Activated naive CD8-positive, alpha-beta T cell treated with anti-CD3 and anti-CD28 coated beads, Interleukin-2, amount 10 ng/mL, durations not matched to agents 7 days and 5 days (primary cell): ENCODE measurements around the gene CECR2. TPM values are rescaled to one million over a fixed set of nuclear protein-coding genes. Genes with fewer than 3 reads are reported as not detected.

Experiments
- ATAC-seq: fragments of 150-1000 bp; cut with Tn5 transposase; one replicate; pipeline ENCODE4 v1.10.0; 2021; ENCODE audit warnings: low read depth, moderate library complexity
- POLR2A ChIA-PET: fragments of 350-600 bp; sonication (Branson Sonifier 250); formaldehyde crosslinking; loops from one replicate; lab custom pipeline; 2021; ENCODE audit warnings: antibody characterized with exemption; lab: Charles Lee
- DNase-seq: peaks from one replicate; pipeline ENCODE4 v3.0.0; 2021
- H3K27ac Mint-ChIP-seq: one replicate; pipeline ENCODE4 v1.8.0; 2022; ENCODE audit warnings: mild to moderate bottlenecking, mixed read lengths
- H3K27me3 Mint-ChIP-seq: one replicate; pipeline ENCODE4 v1.8.0; 2022; ENCODE audit warnings: mild to moderate bottlenecking, moderate library complexity, mixed read lengths
- H3K36me3 Mint-ChIP-seq: one replicate; pipeline ENCODE4 v1.8.0; 2021; ENCODE audit warnings: mild to moderate bottlenecking, mixed read lengths
- H3K4me1 Mint-ChIP-seq: one replicate; pipeline ENCODE4 v1.8.0; 2021; ENCODE audit warnings: mixed read lengths
- H3K4me3 Mint-ChIP-seq: one replicate; pipeline ENCODE4 v1.8.0; 2022; ENCODE audit warnings: mild to moderate bottlenecking, moderate library complexity, mixed read lengths
- H3K9me3 Mint-ChIP-seq: one replicate; pipeline ENCODE4 v1.8.0; 2021; ENCODE audit warnings: mixed read lengths
- total RNA-seq, 2 experiments: library from RNA; stranded (reverse); gene quantifications; one replicate each; pipeline ENCODE4 v1.2.3, GENCODE V29; 2021

The CECR2 gene
- total RNA-seq, 2 experiments from 2014 or later: 0.06 TPM; not detected in 1

GRCh38 chr22:17371448-17371847, 2.2 kb downstream of the CECR2 start:
- POLR2A ChIA-PET: no interaction called here
- H3K36me3 Mint-ChIP-seq: peaks cover 3% of the 10 kb centered on the region
- H3K4me3 Mint-ChIP-seq: no peak overlapping the region
- H3K9me3 Mint-ChIP-seq: no peaks in the 10 kb centered on the region
- peaks cover 19% of the 10 kb centered on the region for H3K4me1 Mint-ChIP-seq
- no peak overlapping the region for H3K27ac Mint-ChIP-seq
- DNase-seq (no peak), ATAC-seq (no peak)
- H3K27me3 Mint-ChIP-seq: peaks cover 49% of the 10 kb centered on the region

- Mint-ChIP-seq H3K27me3 (peaks cover 36% of the 10 kb centered on the region), H3K9me3 (no peaks in the 10 kb centered on the region), H3K36me3 (peaks cover 3% of the 10 kb centered on the region), H3K4me3 (no peak overlapping the region), H3K27ac (no peak overlapping the region), H3K4me1 (peaks cover 6% of the 10 kb centered on the region)
- ATAC-seq (no peak), DNase-seq (no peak)
- POLR2A ChIA-PET: no interaction called here
Observed at GRCh38 chr22:17373855-17374254, 4.6 kb downstream of the CECR2 start.

- H3K4me3 Mint-ChIP-seq: no peak overlapping the region
- no peak overlapping the region for H3K27ac Mint-ChIP-seq
- ATAC-seq: no peak
- POLR2A ChIA-PET: no interaction called here
- peaks cover 34% of the 10 kb centered on the region for H3K27me3 Mint-ChIP-seq
- DNase-seq: no peak
- H3K36me3 Mint-ChIP-seq: peaks cover under 1% of the 10 kb centered on the region
- peaks cover 8% of the 10 kb centered on the region for H3K4me1 Mint-ChIP-seq
- no peaks in the 10 kb centered on the region for H3K9me3 Mint-ChIP-seq
Observed at GRCh38 chr22:17375914-17376614, 6.8 kb downstream of the CECR2 start.

- Mint-ChIP-seq H3K27me3 (peaks cover 27% of the 10 kb centered on the region), H3K4me1 (peaks cover 7% of the 10 kb centered on the region), H3K9me3 (no peaks in the 10 kb centered on the region), H3K27ac (no peak overlapping the region), H3K36me3 (no peaks in the 10 kb centered on the region), H3K4me3 (no peak overlapping the region)
- no peak for ATAC-seq
- DNase-seq: no peak
- POLR2A ChIA-PET: no interaction called here
Observed at GRCh38 chr22:17376950-17377349, 7.7 kb downstream of the CECR2 start.

- ATAC-seq (no peak), DNase-seq (no peak)
- Mint-ChIP-seq H3K9me3 (no peaks in the 10 kb centered on the region), H3K4me3 (no peak overlapping the region), H3K27ac (no peak overlapping the region), H3K27me3 (peaks cover 27% of the 10 kb centered on the region), H3K4me1 (peaks cover 7% of the 10 kb centered on the region), H3K36me3 (no peaks in the 10 kb centered on the region)
- POLR2A ChIA-PET: no interaction called here
Observed at GRCh38 chr22:17379944-17380343, 10.7 kb downstream of the CECR2 start.

- no peak for DNase-seq
- peaks cover 7% of the 10 kb centered on the region for H3K4me1 Mint-ChIP-seq
- ATAC-seq: no peak
- no peak overlapping the region for H3K4me3 Mint-ChIP-seq
- no peaks in the 10 kb centered on the region for H3K9me3 Mint-ChIP-seq
- H3K27ac Mint-ChIP-seq: no peak overlapping the region
- H3K27me3 Mint-ChIP-seq: peaks cover 27% of the 10 kb centered on the region
- no peaks in the 10 kb centered on the region for H3K36me3 Mint-ChIP-seq
- POLR2A ChIA-PET: no interaction called here
Observed at GRCh38 chr22:17380359-17381087, 11.3 kb downstream of the CECR2 start.

GRCh38 chr22:17381192-17381913, 12.1 kb downstream of the CECR2 start:
- Mint-ChIP-seq H3K4me1 (peaks cover 7% of the 10 kb centered on the region), H3K27me3 (peaks cover 25% of the 10 kb centered on the region), H3K36me3 (no peaks in the 10 kb centered on the region), H3K4me3 (no peak overlapping the region), H3K27ac (no peak overlapping the region), H3K9me3 (no peaks in the 10 kb centered on the region)
- POLR2A ChIA-PET: no interaction called here
- ATAC-seq (no peak), DNase-seq (no peak)

- ATAC-seq (no peak), DNase-seq (no peak)
- no peak overlapping the region for H3K4me3 Mint-ChIP-seq
- no peaks in the 10 kb centered on the region for H3K36me3 Mint-ChIP-seq
- no peaks in the 10 kb centered on the region for H3K9me3 Mint-ChIP-seq
- POLR2A ChIA-PET: no interaction called here
- H3K27ac Mint-ChIP-seq: no peak overlapping the region
- H3K4me1 Mint-ChIP-seq: peaks cover 4% of the 10 kb centered on the region
- H3K27me3 Mint-ChIP-seq: peaks cover 17% of the 10 kb centered on the region
Observed at GRCh38 chr22:17384612-17385330, 15.5 kb downstream of the CECR2 start.

- ATAC-seq (no peak), DNase-seq (no peak)
- H3K4me1 Mint-ChIP-seq: no peaks in the 10 kb centered on the region
- no peak overlapping the region for H3K27ac Mint-ChIP-seq
- no peaks in the 10 kb centered on the region for H3K36me3 Mint-ChIP-seq
- H3K4me3 Mint-ChIP-seq: no peak overlapping the region
- peaks cover 16% of the 10 kb centered on the region for H3K27me3 Mint-ChIP-seq
- POLR2A ChIA-PET: no interaction called here
- no peaks in the 10 kb centered on the region for H3K9me3 Mint-ChIP-seq
Observed at GRCh38 chr22:17387356-17387755, 18.1 kb downstream of the CECR2 start.

- H3K27ac Mint-ChIP-seq: no peak overlapping the region
- H3K9me3 Mint-ChIP-seq: no peaks in the 10 kb centered on the region
- H3K27me3 Mint-ChIP-seq: peaks cover 14% of the 10 kb centered on the region
- no peaks in the 10 kb centered on the region for H3K36me3 Mint-ChIP-seq
- POLR2A ChIA-PET: no interaction called here
- H3K4me1 Mint-ChIP-seq: no peaks in the 10 kb centered on the region
- no peak overlapping the region for H3K4me3 Mint-ChIP-seq
- DNase-seq (no peak), ATAC-seq (no peak)
Observed at GRCh38 chr22:17388235-17388634, 19.0 kb downstream of the CECR2 start.

GRCh38 chr22:17390087-17390486, 20.8 kb downstream of the CECR2 start:
- Mint-ChIP-seq H3K36me3 (no peaks in the 10 kb centered on the region), H3K27me3 (peaks cover 8% of the 10 kb centered on the region), H3K4me1 (no peaks in the 10 kb centered on the region), H3K4me3 (no peak overlapping the region), H3K27ac (no peak overlapping the region), H3K9me3 (no peaks in the 10 kb centered on the region)
- no peak for DNase-seq
- POLR2A ChIA-PET: no interaction called here
- no peak for ATAC-seq

GRCh38 chr22:17396516-17396915, 27.3 kb downstream of the CECR2 start:
- H3K4me3 Mint-ChIP-seq: no peak overlapping the region
- ATAC-seq: no peak
- peaks cover 3% of the 10 kb centered on the region for H3K27me3 Mint-ChIP-seq
- H3K27ac Mint-ChIP-seq: no peak overlapping the region
- DNase-seq: no peak
- no peaks in the 10 kb centered on the region for H3K36me3 Mint-ChIP-seq
- no peaks in the 10 kb centered on the region for H3K9me3 Mint-ChIP-seq
- POLR2A ChIA-PET: no interaction called here
- no peaks in the 10 kb centered on the region for H3K4me1 Mint-ChIP-seq
